SU-DHL-6 (cell line): ENCODE data around the gene HELZ2.

ENCODE experiments used
- EZH2phosphoT487 ChIP-seq: fragments of 200-600 bp; sonication (generic), shearing (Covaris generic); conservative IDR thresholded peaks from 2 replicates; pipeline ENCODE4 v1.6.1; 2018; ENCODE audit warnings: mild to moderate bottlenecking, antibody characterized with exemption, low read length, moderate library complexity, mixed read lengths
- TF ChIP-seq, protein P1 (sequence below): fragments of 200-600 bp; sonication (generic); IDR thresholded peaks from one replicate; pipeline ENCODE4 v1.5.1; 2017; ENCODE audit warnings: antibody characterized with exemption, mild to moderate bottlenecking, low read length, moderate library complexity; ENCODE audit not compliant: insufficient read depth, poor library complexity, severe bottlenecking

DNA sequence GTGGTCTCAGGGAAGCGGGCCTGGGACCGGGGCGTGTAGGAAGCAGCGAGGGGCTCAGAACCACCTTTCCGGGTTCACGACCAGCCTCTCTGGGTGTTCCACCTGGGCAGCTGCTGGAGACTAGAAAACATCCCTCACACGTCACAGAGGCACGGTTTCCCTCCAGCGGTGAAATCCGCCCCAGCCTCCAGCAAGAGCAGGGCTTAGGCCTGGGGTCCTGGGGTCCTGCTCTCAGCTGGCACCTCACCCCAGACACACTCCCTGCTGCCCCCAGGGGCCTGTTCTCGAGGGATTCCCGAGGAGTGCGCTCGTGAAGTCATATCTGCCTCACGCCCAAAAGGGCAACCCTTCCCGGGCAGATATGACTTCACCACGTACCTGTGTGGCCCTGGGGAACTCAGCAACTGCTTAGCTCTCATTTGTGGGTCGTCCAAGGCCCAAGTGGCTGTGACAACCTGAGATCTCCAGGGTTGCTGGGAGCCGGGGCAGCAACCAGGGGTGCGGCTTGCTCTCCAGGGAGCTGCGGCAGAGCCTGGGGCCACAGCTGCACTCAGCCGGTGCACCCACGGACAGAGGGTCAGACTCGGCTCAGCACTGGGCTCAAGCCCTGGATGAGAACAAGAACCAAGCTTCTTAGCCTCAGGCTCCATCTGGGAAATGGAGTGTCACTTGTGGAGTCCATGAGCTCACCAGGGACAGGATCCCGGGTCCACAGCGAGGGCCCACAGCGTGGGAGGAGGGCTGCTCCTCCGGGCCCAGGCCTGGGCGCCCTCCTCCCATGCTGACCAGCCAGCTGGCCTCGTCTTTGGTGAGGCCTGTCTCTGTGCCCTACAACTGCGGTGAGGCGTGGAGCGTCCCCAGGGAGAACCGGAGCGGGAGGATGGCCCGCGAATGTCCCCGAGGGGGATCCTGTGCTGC, 19.4 kb downstream of the HELZ2 start:
- TF ChIP-seq, protein P1, sequence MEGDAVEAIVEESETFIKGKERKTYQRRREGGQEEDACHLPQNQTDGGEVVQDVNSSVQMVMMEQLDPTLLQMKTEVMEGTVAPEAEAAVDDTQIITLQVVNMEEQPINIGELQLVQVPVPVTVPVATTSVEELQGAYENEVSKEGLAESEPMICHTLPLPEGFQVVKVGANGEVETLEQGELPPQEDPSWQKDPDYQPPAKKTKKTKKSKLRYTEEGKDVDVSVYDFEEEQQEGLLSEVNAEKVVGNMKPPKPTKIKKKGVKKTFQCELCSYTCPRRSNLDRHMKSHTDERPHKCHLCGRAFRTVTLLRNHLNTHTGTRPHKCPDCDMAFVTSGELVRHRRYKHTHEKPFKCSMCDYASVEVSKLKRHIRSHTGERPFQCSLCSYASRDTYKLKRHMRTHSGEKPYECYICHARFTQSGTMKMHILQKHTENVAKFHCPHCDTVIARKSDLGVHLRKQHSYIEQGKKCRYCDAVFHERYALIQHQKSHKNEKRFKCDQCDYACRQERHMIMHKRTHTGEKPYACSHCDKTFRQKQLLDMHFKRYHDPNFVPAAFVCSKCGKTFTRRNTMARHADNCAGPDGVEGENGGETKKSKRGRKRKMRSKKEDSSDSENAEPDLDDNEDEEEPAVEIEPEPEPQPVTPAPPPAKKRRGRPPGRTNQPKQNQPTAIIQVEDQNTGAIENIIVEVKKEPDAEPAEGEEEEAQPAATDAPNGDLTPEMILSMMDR: no peak
- 0 out of 2 replicates have a peak, but pooled peaks have one; percentile 16 for TF ChIP-seq EZH2phosphoT487
